Stimulated activated naive CD4-positive, alpha-beta T cell treated with Interleukin-2 at 50 U/mL for 16 hours (primary cell): ENCODE data around the gene C14orf180.

ENCODE experiments used
- DNase-seq: peaks from one replicate; lab custom pipeline; 2025; lab: John Stamatoyannopoulos, UW

C14orf180 gene

DNA sequence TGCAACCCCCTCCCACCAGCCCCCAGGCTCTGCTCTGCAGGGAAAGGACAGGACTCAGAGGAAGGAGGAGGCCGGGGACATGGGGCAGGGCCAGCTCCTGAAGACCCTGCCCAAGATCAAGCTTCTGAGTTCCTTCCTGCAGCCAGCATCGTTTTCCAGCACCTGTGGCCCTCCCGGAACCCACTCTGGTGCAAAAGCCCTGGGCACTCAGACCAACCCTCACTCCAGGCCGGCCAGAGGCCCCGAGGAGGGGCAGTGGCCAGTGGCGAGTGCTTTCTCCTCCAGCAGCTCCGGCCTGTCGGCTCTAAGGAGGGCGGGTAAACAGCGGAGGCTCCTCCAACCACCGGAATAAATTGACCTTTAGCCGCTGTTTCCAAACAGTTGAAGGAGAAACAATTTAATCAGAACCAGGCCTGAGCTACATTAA is 14.2 kb downstream of the C14orf180 start:
- no peak for DNase-seq

DNA sequence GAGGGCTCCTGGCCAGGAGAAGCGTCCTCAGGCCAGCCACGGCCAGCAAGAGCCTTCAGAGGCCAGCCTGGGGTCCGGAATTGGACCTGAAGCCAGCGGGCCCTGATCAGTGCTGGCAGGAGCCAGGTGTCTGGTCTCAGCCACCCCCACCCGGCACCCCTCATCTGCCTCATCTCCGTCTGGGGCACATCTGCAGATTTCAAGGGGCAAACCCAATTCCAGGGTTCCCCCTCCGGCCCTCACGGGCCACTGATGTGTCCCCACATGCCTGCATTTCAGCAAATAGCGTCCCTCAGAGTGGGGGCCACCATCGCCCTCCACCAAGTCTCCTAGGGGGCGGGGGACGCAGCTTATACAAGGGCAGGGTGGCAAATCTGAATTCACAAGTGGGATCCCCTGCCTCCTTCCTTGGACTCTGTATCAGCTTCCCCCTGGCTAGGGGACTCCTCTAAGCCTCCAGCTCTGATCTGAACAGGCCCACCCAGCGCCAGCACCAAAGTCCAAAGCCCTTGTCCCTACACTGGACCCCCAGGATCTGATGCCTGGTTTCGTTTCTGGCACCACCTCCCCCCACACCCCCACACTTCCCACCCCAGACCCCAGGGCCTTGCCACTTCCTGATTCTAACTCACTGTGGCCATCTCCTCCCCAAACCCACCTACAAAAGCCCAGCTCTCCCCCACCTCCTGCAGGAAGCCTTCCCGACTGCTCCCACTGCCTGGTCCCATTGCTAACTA is 14.9 kb downstream of the C14orf180 start:
- no peak for DNase-seq

DNA sequence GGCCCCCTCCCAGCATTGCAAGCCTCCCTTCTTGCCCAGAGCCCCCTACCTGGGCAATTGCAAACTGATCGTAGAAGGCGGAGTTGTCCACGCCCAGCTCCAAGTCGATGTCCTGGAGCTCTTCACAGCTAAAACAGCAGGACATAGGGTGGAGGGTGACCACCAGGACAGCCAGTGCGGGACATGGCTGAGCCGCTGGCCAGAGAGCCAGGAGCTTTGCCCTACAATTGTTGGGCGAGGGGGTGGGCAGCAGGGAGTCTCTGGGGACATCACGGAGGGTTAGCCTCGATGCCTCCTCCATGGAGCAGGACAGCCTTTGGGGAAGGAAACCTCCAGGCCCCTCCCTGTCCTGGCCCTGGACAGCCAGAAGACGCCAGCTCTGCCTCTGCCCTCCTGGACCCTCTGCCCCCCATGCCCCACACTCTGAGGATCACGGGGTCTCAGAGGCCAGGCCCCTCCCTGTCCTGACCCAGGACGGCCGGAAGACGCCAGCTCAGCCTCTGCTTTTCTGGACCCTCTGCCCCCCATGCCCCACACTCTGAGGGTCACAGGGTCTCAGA is 15.6 kb downstream of the C14orf180 start:
- DNase-seq: no peak

DNA sequence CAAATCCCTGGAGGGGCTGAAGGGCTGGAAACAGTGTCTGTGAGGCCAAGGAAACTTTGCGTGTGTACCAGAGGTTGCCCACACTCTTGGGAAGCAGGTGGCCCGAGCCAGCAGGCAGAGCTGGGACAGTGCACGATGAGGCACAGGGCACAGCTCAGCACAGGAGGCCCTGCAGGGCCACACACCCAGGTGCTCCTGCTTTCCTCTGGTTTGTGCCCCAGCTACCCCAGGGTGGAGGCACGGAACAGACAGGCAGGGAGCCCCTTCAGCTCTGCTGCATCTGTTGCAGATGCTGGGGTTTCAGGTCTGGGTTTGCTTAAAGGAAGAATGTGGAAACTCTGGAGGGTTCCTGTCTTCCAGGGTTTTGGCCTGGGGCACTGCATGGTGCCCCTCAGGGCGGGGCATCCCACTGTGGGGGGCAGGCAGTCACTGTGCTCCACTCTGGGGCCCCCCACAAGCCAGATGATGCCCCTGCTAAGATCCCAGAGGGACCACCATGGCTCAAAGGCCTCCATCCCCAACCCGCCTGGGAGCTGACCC is 16.4 kb downstream of the C14orf180 start:
- no peak for DNase-seq

DNA sequence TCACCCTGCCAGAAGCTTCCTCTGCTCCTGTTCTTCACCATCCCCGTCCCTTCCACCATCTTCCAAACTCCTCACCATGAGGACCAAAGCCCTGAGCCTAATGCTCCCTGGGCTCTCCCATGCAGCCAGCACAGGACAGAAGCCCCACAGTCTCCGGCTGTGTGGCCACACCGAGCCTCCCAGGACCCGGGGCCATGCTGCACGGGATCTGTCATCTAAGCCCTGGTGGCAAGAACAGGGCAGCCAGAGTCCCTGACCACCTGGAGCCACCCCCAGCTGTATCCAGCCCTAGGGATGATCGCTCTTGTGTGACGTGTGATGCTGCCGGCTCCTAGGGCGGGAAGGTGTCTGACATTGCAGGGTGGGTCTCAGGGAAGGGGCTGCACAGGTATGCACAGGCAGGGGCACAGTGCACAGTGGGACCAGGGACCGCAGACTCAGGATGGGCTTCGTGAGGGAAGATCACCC is 16.9 kb downstream of the C14orf180 start:
- no peak for DNase-seq

DNA sequence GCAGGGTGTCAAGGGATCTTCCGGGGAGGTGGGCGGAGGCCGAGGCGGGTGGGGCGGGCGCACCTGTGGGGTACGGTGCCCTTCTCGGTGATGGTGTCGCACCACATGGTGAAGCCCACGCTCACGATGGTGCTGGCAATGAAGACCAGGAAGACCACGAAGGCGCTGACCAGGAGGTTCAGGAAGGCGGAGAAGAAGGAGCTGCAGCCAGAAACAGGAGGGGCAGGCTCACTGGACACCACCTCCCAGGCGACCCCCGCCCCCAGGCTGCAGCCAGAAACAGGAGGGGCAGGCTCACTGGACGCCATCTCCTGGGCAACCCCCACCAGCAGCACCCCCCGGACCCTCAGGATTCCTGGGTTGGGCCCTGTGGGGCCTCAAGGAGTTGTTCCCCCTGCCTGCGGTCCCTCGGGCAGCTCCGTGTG is 17.4 kb downstream of the C14orf180 start:
- DNase-seq: no peak

DNA sequence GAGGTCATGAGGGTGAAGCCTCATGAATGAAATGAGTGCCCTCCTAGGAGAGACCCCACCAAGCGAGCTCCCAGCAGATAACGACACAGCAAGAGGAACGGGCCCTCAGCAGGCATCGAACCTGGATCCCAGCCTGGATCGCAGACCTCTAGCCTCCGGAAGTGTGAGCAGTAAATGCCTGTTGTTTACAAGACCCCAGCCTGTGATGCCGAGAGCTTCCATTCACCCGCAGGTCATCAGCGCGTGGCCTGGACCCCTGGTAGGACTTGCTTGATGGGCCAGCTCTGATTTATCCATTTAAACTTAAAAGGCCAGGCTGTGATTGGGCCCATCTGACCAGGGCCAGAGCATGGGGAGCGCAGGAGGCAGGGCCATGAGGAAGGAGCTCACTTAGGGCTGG is 18.0 kb downstream of the C14orf180 start:
- no peak for DNase-seq

DNA sequence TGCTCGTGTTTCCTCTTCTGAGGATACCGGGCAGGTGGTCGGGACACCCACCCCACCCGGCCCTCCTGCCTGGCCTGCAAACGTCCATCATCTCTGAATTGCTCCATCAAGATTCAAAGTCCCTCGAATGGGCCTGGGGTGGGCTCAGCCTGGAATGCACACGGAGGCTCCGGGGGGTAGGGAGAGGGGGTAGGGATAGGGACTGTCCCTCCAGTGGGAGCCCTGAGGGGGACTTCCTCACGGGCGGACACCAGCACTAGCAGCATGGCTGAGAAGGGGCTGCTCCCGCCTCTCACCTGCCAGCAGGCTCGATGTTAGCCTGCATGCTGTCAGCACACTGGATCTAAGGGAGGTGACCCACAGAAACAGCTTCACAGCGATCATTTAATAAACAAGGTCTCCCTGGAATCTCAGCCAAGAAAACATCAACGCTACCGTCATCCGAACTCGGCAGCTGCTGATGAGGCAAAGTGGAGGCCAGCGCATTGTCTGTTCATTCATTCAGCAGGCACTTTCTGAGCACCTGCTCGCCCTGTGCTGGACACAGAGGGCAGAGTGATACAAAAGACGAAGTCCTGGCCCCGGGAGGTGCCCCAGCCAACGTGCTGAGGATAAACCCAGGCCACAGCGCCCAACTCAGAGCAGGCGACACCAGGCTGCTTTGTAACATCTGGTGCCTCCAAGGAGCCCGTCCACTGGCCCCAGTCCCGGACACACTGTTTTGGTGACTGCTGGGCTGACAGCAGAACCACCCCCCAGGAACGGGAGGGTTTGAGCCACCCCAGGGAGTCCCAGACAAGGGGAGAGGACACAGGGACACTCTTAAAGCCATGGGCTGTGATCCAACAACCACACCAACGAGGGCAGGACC is 18.7 kb downstream of the C14orf180 start:
- no peak for DNase-seq

DNA sequence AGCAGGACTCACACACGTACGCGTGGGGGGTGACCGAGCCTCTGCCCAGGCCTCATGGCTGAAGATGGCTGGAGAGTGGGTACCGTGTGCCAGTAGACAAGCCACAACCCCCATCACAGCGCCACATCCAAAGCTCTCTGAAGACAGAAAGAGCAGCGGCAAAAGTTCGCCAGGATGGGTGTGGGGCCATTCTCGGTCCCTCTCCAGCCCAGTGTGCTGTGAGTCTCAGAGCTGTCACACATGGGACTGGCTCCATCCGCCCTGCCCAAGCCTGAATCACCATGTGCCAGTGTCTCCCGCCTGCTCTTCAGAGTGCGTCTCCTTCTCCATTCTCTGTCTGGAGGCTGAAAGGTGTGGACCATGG is 19.3 kb downstream of the C14orf180 start:
- no peak for DNase-seq

DNA sequence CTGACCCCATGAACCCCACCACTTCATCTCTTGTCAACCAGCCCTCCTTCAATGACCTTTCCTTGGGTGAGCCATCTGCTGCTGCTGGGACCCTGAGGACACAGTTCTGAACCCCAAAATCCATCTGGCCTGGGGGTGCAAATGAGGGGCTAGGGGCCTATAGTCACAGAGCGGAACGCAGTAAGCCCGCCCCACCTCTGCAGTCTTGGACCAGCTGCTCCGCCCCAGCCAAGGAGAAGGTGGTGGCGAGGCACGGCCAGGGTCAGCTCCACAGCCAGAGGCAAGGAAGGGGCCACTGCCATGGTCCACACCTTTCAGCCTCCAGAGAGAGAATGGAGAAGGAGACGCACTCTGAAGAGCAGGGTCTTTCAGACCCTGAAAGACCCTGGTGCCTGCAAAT is 19.9 kb downstream of the C14orf180 start:
- DNase-seq: no peak

DNA sequence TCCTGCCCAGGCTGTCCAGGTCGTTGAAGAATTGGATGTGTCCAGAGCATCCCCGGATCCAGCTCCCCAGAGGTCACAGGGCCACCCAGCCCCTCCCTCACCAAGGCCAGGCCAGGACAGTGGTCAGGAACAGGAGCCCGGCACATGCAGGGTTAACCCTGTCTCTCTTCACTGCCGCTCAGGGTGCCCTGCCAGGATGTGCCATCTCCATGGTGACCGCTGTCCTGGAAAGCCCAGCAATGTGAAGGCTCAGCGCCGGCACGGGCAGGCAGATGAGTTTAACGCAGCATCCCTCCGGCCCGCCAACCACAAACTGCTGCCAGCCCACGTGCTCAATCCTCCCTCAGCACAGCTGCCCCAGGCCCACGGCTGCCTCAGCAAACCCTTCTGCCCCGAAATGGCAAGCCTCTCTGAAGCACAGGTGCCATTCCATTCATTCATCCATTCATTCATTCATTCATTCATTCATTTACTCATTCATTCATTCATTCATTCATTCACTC is 20.6 kb downstream of the C14orf180 start:
- DNase-seq: no peak

DNA sequence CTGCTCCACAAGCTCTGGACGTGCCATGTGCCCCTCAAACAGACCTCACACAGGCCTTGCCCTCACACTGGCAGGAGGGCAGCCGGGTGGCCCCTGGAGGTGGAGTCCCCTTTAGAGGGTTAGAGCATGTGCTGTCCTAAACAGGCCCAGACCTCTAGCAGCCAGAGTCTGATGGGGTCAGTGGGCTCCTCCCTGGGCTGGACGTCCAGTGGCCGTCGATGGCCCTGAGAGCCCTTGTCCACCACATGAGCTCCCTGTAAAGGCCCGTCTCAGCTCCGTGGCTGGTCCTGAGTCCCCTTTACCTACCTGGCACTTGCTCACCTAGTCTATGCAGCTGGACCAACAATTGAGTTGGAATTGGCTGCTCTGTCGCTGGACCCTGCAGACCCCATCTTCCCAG is 21.2 kb downstream of the C14orf180 start:
- no peak for DNase-seq

DNA sequence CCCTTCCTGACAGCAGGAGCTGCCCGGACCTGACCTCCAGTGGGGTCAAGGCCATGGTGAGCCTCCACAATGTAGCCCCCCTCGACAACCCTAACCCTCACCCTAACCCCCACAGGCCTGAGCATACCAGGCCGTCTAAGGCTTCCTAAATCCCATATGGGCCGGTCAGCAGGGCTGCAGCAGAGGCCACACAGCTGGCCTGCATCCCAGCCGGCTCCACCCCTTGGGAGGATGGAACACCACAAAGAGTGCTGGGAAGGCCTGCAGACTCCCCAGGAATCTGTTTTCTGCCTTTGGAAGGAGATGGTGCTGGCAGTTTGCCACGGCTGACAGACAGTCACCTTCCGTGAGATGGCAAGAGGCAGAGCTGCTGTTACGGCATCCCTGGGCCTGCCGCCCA is 22.2 kb downstream of the C14orf180 start:
- DNase-seq: no peak

DNA sequence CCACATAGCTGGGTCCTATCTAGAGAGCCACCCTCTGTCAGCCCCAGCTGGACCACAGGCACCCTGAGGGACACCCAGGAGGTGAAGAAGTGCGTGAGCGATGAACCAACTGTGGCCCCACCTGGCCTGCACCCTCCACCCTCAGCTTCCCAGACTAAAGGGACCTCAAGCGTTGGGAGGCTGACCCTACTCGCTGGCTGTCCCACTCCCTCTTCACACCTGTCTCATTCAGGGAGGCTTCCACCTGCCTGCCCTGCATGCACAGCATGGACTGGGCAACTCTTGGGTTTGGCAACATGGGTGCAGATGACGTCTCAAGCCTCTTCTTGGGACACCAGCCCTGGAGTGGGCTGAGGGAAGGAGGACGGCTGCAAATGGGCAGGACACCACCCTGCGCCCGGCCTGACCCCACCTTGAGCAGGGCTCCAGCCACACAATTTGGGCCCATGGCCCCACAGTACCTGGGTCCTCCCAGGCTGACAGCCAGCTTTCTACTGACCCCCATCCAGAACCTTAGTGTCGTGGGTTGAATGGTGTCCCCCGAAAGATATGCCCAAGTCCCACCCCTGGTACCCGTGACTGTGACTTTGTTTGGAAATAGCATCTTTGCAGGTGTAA is 22.9 kb downstream of the C14orf180 start:
- no peak for DNase-seq

DNA sequence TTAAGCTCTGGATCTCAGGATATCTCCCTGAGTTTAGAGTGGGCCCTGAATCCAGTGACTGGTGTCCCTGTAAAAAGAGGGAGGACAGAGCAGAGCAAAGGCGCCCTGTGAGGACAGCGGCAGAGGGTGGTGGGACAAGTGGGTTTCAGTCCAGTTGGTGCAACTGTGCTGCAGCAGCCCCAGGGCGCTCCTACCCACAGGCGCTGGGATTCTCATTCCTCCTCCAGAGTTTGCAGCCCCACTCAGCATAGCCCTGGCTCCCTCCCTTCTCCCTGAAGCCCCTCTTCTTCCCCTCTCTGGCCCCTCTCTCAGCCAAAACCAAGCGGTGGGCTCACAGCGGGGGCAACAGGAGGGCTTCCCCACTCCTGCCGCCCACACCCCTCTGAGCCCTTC is 23.4 kb downstream of the C14orf180 start:
- DNase-seq: no peak

DNA sequence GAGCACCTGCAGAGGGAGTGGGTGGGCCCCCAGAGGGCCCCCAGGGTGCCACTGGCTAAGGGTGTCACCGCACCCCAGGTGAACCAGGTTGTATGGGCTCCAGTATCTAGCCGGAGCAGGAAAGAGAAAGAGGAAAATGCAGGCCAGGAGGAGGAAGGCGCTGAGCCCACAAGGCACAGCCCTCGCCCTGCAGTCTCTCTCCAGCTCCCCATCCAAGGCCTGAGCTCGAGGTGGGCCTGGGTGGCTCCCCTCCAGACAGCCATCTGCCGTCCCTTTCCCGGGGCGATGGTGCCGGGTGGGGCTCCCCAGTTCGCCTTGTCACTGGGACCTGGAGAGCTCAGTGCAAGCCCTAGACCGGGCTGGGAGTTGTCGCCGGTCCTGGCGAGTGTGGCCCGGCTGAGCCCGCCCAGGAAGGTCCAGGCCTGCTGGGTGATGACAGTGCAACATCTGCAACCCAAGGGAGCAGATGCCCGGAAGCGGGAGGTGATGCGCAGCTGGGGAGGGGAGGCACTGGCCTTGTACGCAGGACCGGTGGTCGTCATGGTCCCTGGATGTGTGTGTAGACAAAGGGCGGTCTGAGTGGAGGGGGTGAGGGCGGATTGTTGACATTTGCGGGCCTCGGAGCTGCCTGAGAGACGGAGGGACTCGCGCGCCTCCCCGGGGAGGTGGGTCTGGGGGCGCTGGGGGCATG is 24.3 kb downstream of the C14orf180 start:
- DNase-seq: no peak

DNA sequence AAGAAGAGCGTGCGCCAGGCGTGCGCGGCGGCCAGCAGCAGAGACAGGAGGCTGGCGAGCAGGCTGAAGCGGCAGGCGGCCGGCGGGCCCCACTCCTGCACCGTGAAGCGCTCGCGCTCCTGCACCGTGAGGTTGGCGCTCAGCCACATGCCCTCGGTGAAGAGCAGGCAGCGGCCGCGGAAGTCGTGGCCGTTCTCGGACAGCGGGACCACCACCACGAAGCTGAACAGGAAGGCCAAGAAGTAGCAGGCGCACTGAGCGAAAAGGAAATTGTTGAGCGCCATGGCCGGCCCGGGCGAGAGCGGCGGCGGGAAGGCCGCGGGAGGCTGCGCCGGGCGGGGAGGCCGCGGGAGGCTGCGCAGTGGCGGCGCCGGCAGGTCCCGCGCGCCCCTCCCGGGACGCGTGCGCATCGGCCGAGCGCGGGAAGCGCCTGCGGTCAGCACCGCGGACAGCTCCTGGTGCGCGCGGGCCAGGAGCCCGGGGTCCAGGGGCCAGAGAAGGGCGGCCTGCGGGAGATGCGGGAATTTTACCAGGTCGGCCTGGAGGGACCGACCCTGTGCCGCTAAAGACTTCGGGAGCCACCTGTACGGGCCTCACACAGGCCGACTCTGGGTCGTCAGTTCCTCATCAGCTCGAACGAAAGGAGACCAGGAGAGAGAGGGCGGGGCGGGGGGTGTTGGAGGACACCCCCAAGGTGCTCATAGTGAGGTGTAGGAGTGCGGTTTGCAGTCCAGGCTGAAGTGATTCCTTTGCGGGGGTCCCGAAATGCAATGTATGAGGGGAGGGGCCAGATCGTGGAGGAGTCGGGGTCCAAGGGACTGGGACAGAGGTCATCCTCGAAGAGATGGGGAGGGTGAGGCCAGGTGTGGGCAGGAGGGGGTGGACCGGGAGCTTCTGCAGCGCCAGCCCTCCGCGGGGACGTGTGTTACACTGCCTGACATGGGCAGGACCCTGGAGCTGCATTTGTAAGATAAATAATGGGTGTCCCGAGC is 25.2 kb downstream of the C14orf180 start, which contains the start of gene TMEM179:
TMEM179 (minus strand) TSS at position 315 of the 992 bp plus-strand sequence; CDS start at position 284, 31 bp downstream.
- no peak for DNase-seq

DNA sequence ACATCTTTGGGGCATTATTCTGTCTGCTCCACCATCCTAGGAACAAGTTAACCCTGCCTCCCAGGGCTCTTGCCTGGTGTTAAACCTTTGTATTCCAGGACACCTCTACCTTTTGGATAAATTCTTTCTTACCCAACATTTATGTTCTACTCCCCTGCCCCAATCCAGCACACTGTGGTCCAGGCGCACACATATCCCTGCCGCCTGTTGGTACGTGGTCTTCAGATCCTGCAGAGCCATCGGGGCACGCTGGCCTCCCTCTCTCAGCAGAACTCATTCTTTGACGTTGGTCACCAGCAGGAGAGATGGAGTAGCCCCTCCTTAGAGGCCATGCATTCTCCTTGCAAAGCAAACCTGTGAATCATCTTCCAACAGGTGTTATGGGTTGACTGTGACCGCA is 30.1 kb downstream of the C14orf180 start:
- DNase-seq: no peak

DNA sequence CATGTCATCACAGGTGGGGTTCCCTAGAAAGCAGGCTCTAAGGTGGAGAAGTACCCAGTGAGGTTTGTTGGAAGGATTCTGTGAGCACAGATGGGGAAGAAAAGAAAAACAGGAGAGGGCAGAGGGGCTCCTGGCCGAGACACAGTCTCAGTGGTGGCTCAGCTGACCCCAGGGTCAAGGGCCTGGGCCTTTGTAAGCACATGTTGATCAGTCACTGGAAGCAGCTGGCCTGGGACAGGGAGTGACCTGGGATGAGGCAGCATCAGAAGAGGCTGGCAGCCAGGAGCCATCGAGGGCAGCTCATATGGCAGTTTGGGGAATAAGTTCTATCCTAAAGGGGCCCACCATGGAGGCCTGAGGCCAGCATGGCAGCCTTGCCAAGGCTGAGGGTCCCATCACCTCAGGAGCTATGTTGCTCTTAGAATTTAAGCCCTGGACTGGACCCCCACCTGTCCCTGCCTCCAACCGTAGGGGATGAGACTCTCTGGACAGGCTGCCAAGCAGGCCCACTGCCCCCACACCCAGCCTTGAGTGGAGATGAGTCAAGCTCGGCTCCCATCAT is 31.3 kb downstream of the C14orf180 start:
- DNase-seq: no peak

DNA sequence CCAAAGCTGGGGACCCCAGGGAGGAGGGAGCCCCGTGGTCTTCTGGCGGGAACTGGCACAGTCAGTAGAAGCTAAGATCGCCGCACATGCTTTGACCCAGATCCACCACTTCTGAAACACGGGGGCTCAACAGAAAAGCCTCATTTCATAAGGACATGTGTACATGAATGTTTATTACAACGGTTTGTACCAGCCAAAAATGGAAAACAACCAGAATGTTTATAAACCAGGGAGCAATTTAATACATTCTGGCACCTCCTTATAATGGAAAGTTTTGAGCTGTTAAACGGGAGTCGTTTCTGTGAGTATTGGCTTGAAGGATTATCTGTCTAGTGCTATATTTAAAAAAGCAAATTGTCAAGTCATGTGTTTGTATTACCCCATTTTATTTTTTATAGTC is 32.3 kb downstream of the C14orf180 start:
- DNase-seq: no peak
